Lower lobe of right lung (tissue), 2 donors: ENCODE results near the gene PLA2G2C. TPM values are rescaled to one million over a fixed set of nuclear protein-coding genes. Genes with fewer than 3 reads are reported as not detected.

Source experiments
- ATAC-seq, 2 donors: fragments of 200-7000 bp; cut with Tn5 transposase; one replicate each; pipeline ENCODE4 v1.9.1; 2020 to 2022; ENCODE audit warnings: mild to moderate bottlenecking in 2 of 2, moderate library complexity in 2 of 2
- DNase-seq: peaks from one replicate; pipeline ENCODE4 v3.0.0-alpha.2; 2020
- H3K27ac ChIP-seq: fragments of 200-600 bp; one replicate; pipeline ENCODE4 v1.8.0; 2022
- H3K27me3 ChIP-seq: fragments of 200-600 bp; one replicate; pipeline ENCODE4 v1.8.0; 2022; ENCODE audit warnings: low read depth
- H3K36me3 ChIP-seq: fragments of 200-600 bp; one replicate; pipeline ENCODE4 v1.8.0; 2022; ENCODE audit warnings: mild to moderate bottlenecking
- H3K4me1 ChIP-seq: fragments of 200-600 bp; one replicate; pipeline ENCODE4 v1.8.0; 2022
- H3K4me3 ChIP-seq: fragments of 200-600 bp; one replicate; pipeline ENCODE4 v1.8.0; 2022; ENCODE audit warnings: mild to moderate bottlenecking
- H3K9me3 ChIP-seq: fragments of 200-600 bp; one replicate; pipeline ENCODE4 v1.8.0; 2022
- intact Hi-C: fragments of 100-400 bp; cut with DNase I; formaldehyde crosslinking; loops from one replicate; pipeline ENCODE4 v1.11.0; 2022
- total RNA-seq: library from RNA; stranded (reverse); fragmentation: NEBNext Ultra II Directional; extraction: Animal tissue kit (Norgen Biotek cat#: 25700); gene quantifications from one replicate; pipeline ENCODE4 v1.2.1, GENCODE V29; 2021
- TF ChIP-seq, protein P1 (sequence below): fragments of 200-600 bp; IDR thresholded peaks from one replicate; pipeline ENCODE4 v1.8.0; 2022; ENCODE audit warnings: antibody characterized with exemption, mild to moderate bottlenecking
- donor health status: DM: no; HTN: yes; CAD: no; lungs with severe emphysema.

PLA2G2C gene
- total RNA-seq, 1 donor from 2014 or later, result not detected

DNA sequence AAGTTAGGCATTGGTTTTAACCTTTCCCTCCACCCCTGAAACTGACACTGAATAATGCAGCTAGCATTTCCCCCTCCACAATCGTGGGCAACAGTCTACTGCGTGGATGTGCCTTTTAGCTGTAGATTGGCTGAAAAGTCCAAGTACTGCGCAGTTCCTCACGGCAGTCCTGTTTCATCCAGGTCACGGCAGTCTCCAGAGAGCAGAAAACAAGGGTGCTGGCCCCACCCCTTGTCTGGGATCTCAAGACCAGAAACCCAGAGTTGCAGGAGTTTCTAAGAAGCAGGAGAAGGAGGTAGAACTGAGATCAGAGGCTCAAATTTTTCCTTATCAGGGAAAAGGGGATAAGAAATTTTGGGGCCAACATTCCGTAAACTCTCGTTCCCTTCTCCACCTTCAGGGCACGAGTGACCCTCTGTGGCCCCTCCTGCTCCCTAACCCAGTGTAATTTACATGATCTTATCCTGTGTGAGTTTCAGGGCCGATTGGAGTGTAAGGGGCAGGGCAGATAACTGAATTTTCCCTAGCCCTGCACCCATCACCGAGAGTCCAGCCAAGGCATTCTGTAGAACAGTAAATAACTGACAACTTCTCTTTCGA, 25.9 kb upstream of the PLA2G2C start:
- intact Hi-C loops, result loop anchor here (5.0 kb wide), 1 partner anchor 275 kb away; the partner anchor contains the start of gene CAMK2N1
- ATAC-seq, result peak in 1 of 2 donors; percentile 11

DNA sequence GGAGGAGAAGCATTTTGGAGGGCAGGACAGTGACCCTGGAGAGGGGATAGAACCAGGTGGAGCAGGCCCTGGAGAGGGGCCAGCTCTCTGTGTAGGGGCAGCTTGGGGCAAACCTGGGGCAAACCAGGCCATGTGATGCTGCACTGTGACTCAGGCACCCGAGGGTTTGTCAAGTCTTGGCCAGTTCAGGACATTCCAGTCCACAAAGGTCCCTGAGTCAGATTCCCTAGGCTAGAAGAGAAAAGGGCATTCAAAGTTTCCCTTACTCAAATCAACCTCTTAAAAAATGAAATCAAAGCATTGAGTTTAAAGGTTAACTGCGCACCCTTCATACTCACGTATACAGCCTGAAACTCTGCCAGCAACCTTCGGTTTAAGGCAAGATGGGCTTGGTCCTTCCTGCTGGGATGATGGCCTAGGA, 25.2 kb upstream of the PLA2G2C start:
- DNase-seq, result no peak
- peaks cover 10% of the 10 kb centered on the region for H3K27me3 ChIP-seq
- H3K9me3 ChIP-seq, result no peaks in the 10 kb centered on the region

More for the DNA sequence above, 25.9 kb upstream of the PLA2G2C start:
- DNase-seq, result no peak
- Histone ChIP-seq H3K27me3 (peaks cover 10% of the 10 kb centered on the region), H3K27ac (no peak overlapping the region), H3K9me3 (no peaks in the 10 kb centered on the region), H3K4me1 (peaks cover 12% of the 10 kb centered on the region), H3K36me3 (no peaks in the 10 kb centered on the region), H3K4me3 (no peak overlapping the region)
- TF ChIP-seq, protein P1, sequence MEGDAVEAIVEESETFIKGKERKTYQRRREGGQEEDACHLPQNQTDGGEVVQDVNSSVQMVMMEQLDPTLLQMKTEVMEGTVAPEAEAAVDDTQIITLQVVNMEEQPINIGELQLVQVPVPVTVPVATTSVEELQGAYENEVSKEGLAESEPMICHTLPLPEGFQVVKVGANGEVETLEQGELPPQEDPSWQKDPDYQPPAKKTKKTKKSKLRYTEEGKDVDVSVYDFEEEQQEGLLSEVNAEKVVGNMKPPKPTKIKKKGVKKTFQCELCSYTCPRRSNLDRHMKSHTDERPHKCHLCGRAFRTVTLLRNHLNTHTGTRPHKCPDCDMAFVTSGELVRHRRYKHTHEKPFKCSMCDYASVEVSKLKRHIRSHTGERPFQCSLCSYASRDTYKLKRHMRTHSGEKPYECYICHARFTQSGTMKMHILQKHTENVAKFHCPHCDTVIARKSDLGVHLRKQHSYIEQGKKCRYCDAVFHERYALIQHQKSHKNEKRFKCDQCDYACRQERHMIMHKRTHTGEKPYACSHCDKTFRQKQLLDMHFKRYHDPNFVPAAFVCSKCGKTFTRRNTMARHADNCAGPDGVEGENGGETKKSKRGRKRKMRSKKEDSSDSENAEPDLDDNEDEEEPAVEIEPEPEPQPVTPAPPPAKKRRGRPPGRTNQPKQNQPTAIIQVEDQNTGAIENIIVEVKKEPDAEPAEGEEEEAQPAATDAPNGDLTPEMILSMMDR, result no peak

DNA sequence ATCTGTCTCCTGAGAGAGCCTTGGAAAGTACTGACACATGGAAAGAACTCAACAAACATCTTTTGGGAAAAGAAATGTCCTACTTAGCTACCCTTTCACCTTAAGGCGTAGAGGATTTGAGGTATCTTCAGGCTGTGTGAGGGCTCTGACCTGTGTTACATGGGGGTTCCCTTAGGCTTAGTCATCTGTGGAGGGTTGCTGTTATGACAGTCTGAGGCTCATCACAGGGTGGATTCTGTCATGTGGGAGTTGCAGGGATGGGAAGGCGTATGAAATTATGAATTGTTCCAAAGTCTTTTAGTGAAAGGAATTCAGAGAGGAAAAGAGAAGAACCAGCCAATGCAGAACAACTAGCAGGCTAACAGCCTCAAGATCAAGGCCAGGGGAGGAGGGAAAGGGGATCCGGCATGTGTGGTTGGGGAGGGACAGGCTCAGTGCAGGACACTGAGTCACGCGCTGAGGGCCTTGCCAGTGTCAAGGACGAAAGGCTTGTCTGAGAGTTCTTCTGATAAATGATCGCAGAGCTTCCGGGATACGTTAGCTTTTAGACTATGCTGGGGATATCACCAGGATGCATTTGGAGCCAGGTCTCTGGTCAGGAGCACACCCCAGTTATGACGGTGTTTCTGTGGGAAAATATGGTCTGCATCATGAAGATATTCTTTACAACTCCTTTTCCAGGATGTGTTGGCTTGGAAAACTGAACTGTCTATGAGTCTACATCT, 24.6 kb upstream of the PLA2G2C start:
- ATAC-seq (no peak), DNase-seq (no peak)
- H3K27me3 ChIP-seq, result peaks cover 10% of the 10 kb centered on the region
- H3K4me3 ChIP-seq, result no peak overlapping the region
- no peaks in the 10 kb centered on the region for H3K9me3 ChIP-seq
- intact Hi-C loops, result loop anchor here (5.0 kb wide), 1 partner anchor 276 kb away; the partner anchor contains the start of gene CAMK2N1
- H3K27ac ChIP-seq, result no peak overlapping the region
- no peaks in the 10 kb centered on the region for H3K36me3 ChIP-seq
- TF ChIP-seq, protein P1, result no peak
- peaks cover 12% of the 10 kb centered on the region for H3K4me1 ChIP-seq

More for the DNA sequence above, 25.2 kb upstream of the PLA2G2C start:
- H3K27ac ChIP-seq, result no peak overlapping the region
- ATAC-seq, result no peak
- peaks cover 12% of the 10 kb centered on the region for H3K4me1 ChIP-seq
- intact Hi-C loops, result loop anchor here (5.0 kb wide), 1 partner anchor 276 kb away; the partner anchor contains the start of gene CAMK2N1
- TF ChIP-seq, protein P1, result no peak
- no peak overlapping the region for H3K4me3 ChIP-seq
- no peaks in the 10 kb centered on the region for H3K36me3 ChIP-seq

DNA sequence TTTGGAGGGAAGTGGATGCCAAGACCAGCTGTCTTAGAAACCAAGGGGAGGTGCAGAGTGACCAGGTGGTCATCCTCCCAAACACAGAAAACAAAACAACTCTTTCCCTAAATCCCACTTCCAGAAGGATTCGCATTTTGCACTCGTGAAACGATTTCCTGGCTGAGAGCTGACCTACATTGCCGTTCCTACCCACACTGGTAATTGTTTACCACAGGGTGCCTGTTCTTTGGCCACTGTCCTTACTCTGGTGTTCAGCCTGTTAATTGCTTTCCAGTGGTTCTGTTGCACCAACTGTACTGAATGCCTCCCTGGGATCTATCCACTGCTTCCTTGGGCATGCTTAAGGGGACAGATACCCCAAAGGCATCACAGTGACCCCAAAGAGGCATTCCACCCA, 23.2 kb upstream of the PLA2G2C start:
- TF ChIP-seq, protein P1, result no peak
- no peak for ATAC-seq
- H3K4me3 ChIP-seq, result no peak overlapping the region
- H3K36me3 ChIP-seq, result no peaks in the 10 kb centered on the region
- H3K27me3 ChIP-seq, result peaks cover 10% of the 10 kb centered on the region
- H3K9me3 ChIP-seq, result no peaks in the 10 kb centered on the region
- intact Hi-C loops, result no loop called here
- DNase-seq, result no peak
- peaks cover 12% of the 10 kb centered on the region for H3K4me1 ChIP-seq
- H3K27ac ChIP-seq, result no peak overlapping the region

DNA sequence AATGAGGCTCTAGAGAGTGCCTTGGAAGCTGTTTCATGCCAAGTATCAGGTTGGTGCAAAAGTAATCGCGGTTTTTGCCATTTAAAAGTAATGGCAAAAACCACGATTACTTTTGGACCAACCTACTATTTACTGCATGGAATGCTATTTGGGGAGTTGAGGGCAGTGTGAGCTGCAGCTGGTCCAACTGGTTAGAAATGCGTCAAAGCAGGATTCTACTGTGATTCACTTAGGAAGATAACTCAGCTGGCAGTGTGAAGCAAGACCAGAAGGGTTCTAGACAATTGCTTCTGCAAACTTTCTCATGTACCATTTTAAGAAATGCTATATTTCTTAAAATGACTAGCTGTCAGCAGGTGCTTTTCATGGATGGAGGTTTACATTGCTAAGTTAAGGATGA, 21.2 kb upstream of the PLA2G2C start:
- DNase-seq (no peak), ATAC-seq (no peak)
- TF ChIP-seq, protein P1, result no peak
- Histone ChIP-seq H3K36me3 (no peaks in the 10 kb centered on the region), H3K4me3 (no peak overlapping the region), H3K9me3 (no peaks in the 10 kb centered on the region), H3K4me1 (peaks cover 4% of the 10 kb centered on the region), H3K27me3 (peaks cover 4% of the 10 kb centered on the region), H3K27ac (no peak overlapping the region)
- intact Hi-C loops, result no loop called here
